ENCODE measurements around the gene CLDN4. TPM values are rescaled to one million over a fixed set of nuclear protein-coding genes. Genes with fewer than 3 reads are reported as not detected.
A peak's percentile ranks its signal among the peaks of the same experiment; 100 is the strongest.
"Not testable (repeated sequence)": the region's sequence is repeated elsewhere in the genome, so short reads cannot be mapped to it uniquely, and the experiment has no call there.

The CLDN4 gene
- total RNA-seq, 6 donors from 2014 or later, result 88.0 to 231 (median 169) TPM

DNA sequence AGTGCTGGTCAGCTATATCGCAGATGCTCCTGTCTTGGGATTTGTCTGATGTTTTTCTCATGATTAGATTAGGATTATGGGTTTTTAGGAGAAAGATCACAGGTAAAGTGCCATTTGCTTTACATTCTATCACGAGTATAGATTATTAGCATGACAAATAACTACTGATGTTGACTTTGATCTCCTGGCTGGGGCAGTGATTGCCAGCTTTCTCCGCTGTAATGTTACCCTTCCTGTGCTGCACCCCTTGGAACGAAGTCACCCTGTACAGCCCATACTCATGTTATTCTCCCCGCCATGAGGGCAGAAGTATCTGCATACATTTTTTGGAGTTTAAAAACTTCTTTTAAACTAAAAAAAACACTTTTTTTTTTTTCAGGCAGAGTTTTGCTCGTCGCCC, 10.8 kb upstream of the CLDN4 start:
- peaks cover 0 to 12% (median 0%) of the 10 kb centered on the region in 4 donors for H3K4me1 ChIP-seq
- no peaks in the 10 kb centered on the region for H3K36me3 ChIP-seq
- no peaks in the 10 kb centered on the region for H3K9me3 ChIP-seq
- 87 to 93% methylated on average over 7 of the region's 7 CpGs for WGBS, 2 donors
- H3K4me3 ChIP-seq, result no peak overlapping the region
- no peak overlapping the region for H3K27ac ChIP-seq
- ATAC-seq (ENCODE audit: low FRiP score in 2 of 2), result no peak
- no peaks in the 10 kb centered on the region for H3K27me3 ChIP-seq
- TF ChIP-seq POLR2AphosphoS5 (IDR thresholded peaks at IDR 0.05) (no peak), POLR2A (IDR thresholded peaks at IDR 0.05) (no peak), CTCF (IDR thresholded peaks at IDR 0.05) (no peak), EP300 (IDR thresholded peaks at IDR 0.05) (no peak)
- no peak for DNase-seq

- not testable (repeated sequence) for H3K4me3 ChIP-seq; H3K27me3 ChIP-seq; H3K27ac ChIP-seq; H3K36me3 ChIP-seq; ATAC-seq (ENCODE audit: low FRiP score in 2 of 2); H3K9me3 ChIP-seq
- DNase-seq, result peak in 1 of 2 donors; percentile 8
- peaks cover 3 to 26% (median 9%) of the 10 kb centered on the region in 4 donors for H3K4me1 ChIP-seq
- 88 to 96% methylated on average over 14 of the region's 14 CpGs for WGBS, 2 donors
Observed at GRCh38 chr7:73821597-73822285, 9.1 kb upstream of the CLDN4 start.

DNA sequence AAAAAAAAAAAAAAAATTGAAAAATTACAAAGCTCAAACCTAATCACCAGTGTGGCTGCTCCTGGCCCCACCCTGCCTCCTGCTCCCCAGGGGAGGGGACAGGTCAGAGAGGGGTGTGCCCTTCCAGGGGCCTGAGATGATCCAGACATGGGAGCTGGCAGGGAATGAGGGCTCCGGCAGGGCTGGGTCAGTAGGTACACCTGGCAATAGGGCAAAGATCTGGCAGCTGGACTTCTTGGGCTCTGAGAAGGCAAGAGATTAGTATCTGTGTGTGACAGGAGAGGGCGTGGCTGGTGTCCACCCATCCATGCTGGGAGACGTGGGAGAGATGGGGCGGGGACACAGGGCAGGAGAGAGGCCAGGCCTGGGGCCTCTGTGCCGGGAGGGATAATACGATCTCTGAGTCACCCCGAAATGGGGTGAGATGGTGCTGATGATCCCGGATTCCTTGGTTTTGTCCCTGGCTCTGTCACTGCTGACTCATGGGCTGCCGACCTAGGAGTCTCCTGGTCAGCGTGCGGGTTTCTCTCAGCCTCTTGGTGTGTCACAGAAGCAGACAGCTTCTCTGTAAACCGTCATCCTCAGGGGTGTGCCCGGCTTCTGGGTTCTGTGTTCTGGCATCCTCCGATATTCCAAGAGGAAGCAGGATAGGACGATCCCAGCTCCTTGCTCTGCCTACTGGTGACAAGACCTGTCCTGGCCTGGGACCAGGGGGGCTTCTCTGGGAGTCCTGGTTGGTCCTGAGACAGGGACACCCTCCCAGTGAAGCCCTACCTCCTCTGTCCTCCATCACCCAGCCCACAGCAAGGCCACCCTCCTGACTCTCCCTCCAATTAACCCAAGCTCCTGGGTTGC, 8.2 kb upstream of the CLDN4 start:
- no peak overlapping the region for H3K27ac ChIP-seq
- H3K36me3 ChIP-seq, result no peaks in the 10 kb centered on the region
- 72 to 78% methylated on average over 13 to 15 of the region's 15 CpGs for WGBS, 2 donors
- no peak for TF ChIP-seq CTCF (IDR thresholded peaks at IDR 0.05)
- no peak for TF ChIP-seq POLR2AphosphoS5 (IDR thresholded peaks at IDR 0.05)
- no peak for TF ChIP-seq EP300 (IDR thresholded peaks at IDR 0.05)
- no peak for TF ChIP-seq POLR2A (IDR thresholded peaks at IDR 0.05)
- H3K27me3 ChIP-seq, result no peaks in the 10 kb centered on the region
- H3K4me3 ChIP-seq, result no peak overlapping the region
- no peaks in the 10 kb centered on the region for H3K9me3 ChIP-seq
- peaks cover 11 to 34% (median 17%) of the 10 kb centered on the region in 4 donors for H3K4me1 ChIP-seq
- peak; percentile 35 to 93 for ATAC-seq (ENCODE audit: low FRiP score in 2 of 2)
- DNase-seq, result peak in 1 of 2 donors; percentile 24

- Histone ChIP-seq H3K4me1 (peaks cover 18 to 41% (median 24%) of the 10 kb centered on the region in 4 donors), H3K27me3 (no peaks in the 10 kb centered on the region), H3K9me3 (no peaks in the 10 kb centered on the region), H3K27ac (no peak overlapping the region), H3K4me3 (no peak overlapping the region), H3K36me3 (no peaks in the 10 kb centered on the region)
- TF ChIP-seq POLR2A (IDR thresholded peaks at IDR 0.05) (no peak), EP300 (IDR thresholded peaks at IDR 0.05) (no peak), POLR2AphosphoS5 (IDR thresholded peaks at IDR 0.05) (no peak), CTCF (IDR thresholded peaks at IDR 0.05) (no peak)
- WGBS, 2 donors, result 79 to 80% methylated on average over 5 of the region's 5 CpGs
- ATAC-seq (ENCODE audit: low FRiP score in 2 of 2) (no peak), DNase-seq (no peak)
Observed at GRCh38 chr7:73823257-73823656, 7.5 kb upstream of the CLDN4 start.

DNA sequence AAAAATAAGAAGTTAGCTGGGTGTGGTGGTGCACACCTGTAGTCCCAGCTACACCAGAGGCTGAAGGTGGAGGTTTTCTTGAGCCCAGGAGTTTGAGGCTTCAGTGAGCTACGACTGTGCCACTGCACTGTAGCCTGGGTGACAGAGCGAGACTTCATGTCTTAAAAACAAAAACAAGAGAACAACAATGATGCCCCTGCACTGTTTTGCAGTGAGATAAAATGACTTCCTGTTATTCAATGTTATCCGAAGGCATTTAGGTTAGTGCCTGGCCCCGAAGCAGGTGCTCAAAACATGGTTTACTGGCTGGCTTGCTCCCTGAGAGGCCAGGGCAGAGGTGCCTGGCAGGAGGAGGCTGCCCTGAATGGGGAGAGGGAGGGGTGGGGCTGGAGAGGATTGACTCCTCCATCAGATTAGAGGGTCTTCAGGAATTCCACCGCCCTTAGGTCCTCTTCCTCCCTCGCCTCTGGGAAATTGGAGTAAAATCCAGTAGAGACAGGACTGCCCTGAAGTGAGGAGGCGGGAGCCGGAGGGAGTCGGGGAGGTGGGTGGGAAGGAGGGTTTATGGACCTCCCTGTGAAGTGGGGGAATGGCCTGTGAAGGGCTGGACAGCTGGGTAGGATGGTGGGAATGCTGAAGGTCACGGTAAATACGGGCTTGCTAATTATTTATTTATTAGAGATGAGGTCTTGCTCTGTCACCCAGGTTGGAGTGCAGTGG, 6.8 kb upstream of the CLDN4 start:
- 65 to 70% methylated on average over 11 of the region's 11 CpGs for WGBS, 2 donors
- no peak overlapping the region for H3K27ac ChIP-seq

More for the DNA sequence above, 6.8 kb upstream of the CLDN4 start:
- ATAC-seq (ENCODE audit: low FRiP score in 2 of 2), result no peak
- no peak for DNase-seq
- Histone ChIP-seq H3K27me3 (no peaks in the 10 kb centered on the region), H3K9me3 (no peaks in the 10 kb centered on the region), H3K36me3 (no peaks in the 10 kb centered on the region), H3K4me3 (no peak overlapping the region), H3K4me1 (peaks cover 26 to 46% (median 32%) of the 10 kb centered on the region in 4 donors)
- no peak for TF ChIP-seq POLR2AphosphoS5 (IDR thresholded peaks at IDR 0.05)
- no peak for TF ChIP-seq POLR2A (IDR thresholded peaks at IDR 0.05)
- no peak for TF ChIP-seq EP300 (IDR thresholded peaks at IDR 0.05)
- no peak for TF ChIP-seq CTCF (IDR thresholded peaks at IDR 0.05)
